HTERT RPE-1 (cell line): ENCODE measurements around the gene PDGFB.

Source experiments
- in situ Hi-C: fragments of 300-500 bp; cut with MboI; formaldehyde crosslinking; loops from 4 replicates; pipeline ENCODE4 v1.14.3; 2020; ENCODE audit warnings: low sequenced_read_pairs

The PDGFB gene

GRCh38 chr22:39177791-39178190 is 67.0 kb downstream of the PDGFB start:
- in situ Hi-C loops, result loop anchor here (25.0 kb wide), 1 partner anchor 135 kb away; the partner anchor contains the start of gene RPL3

- in situ Hi-C loops, result loop anchor here (25.0 kb wide), 1 partner anchor 135 kb away; the partner anchor contains the start of gene RPL3
These were observed 67.4 kb downstream of the PDGFB start for GRCh38 chr22:39177456-39177775.

GRCh38 chr22:39176714-39177455 is 67.9 kb downstream of the PDGFB start:
- in situ Hi-C loops, result loop anchor here (25.0 kb wide), 1 partner anchor 135 kb away; the partner anchor contains the start of gene RPL3

GRCh38 chr22:39176143-39176713 is 68.6 kb downstream of the PDGFB start:
- in situ Hi-C loops, result loop anchor here (25.0 kb wide), 1 partner anchor 136 kb away; the partner anchor contains the start of gene RPL3

- in situ Hi-C loops, result loop anchor here (25.0 kb wide), 1 partner anchor 137 kb away; the partner anchor contains the start of gene RPL3
These were observed 69.2 kb downstream of the PDGFB start for GRCh38 chr22:39175353-39176142.

GRCh38 chr22:39174498-39175352 is 70.1 kb downstream of the PDGFB start:
- in situ Hi-C loops, result loop anchor here (25.0 kb wide), 1 partner anchor 138 kb away; the partner anchor contains the start of gene RPL3

GRCh38 chr22:39173787-39174497 is 70.8 kb downstream of the PDGFB start:
- in situ Hi-C loops, result no loop called here
